Stimulated activated naive CD8-positive, alpha-beta T cell treated with anti-CD3 and anti-CD28 coated beads, Interleukin-15, Interleukin-2, amounts not matched to agents 100 ng/mL and 50 ng/mL, for 24 hours (primary cell): Measurements from ENCODE around the gene FCAR.
"Not testable (repeated sequence)": the region's sequence is repeated elsewhere in the genome, so short reads cannot be mapped to it uniquely, and the experiment has no call there.

Experiments used
- H3K27ac Mint-ChIP-seq: one replicate; pipeline ENCODE4 v1.8.0; 2021; ENCODE audit warnings: mild to moderate bottlenecking, mixed read lengths
- H3K27me3 Mint-ChIP-seq: one replicate; pipeline ENCODE4 v1.8.0; 2021; ENCODE audit warnings: mixed read lengths
- H3K36me3 Mint-ChIP-seq: one replicate; pipeline ENCODE4 v1.8.0; 2021; ENCODE audit warnings: low read depth, mixed read lengths
- H3K4me1 Mint-ChIP-seq: one replicate; pipeline ENCODE4 v1.8.0; 2021; ENCODE audit warnings: low read depth, mixed read lengths
- H3K4me3 Mint-ChIP-seq: one replicate; pipeline ENCODE4 v1.8.0; 2021; ENCODE audit warnings: mild to moderate bottlenecking, mixed read lengths
- H3K9me3 Mint-ChIP-seq: one replicate; pipeline ENCODE4 v1.8.0; 2021; ENCODE audit warnings: mixed read lengths

Gene FCAR

GRCh38 chr19:54877471-54877870 is 3.4 kb downstream of the FCAR start:
- Mint-ChIP-seq H3K4me1 (no peaks in the 10 kb centered on the region), H3K9me3 (no peaks in the 10 kb centered on the region), H3K27me3 (peaks cover 35% of the 10 kb centered on the region), H3K36me3 (no peaks in the 10 kb centered on the region), H3K4me3 (no peak overlapping the region), H3K27ac (no peak overlapping the region)

GRCh38 chr19:54881884-54882283 is 7.8 kb downstream of the FCAR start:
- no peak overlapping the region for H3K4me3 Mint-ChIP-seq
- H3K36me3 Mint-ChIP-seq = no peaks in the 10 kb centered on the region
- H3K9me3 Mint-ChIP-seq = no peaks in the 10 kb centered on the region
- H3K27ac Mint-ChIP-seq = no peak overlapping the region
- peaks cover 34% of the 10 kb centered on the region for H3K27me3 Mint-ChIP-seq
- H3K4me1 Mint-ChIP-seq = peaks cover 4% of the 10 kb centered on the region

GRCh38 chr19:54882758-54883157 is 8.7 kb downstream of the FCAR start:
- Mint-ChIP-seq H3K4me1 (peaks cover 4% of the 10 kb centered on the region), H3K27me3 (peaks cover 27% of the 10 kb centered on the region), H3K9me3 (no peaks in the 10 kb centered on the region), H3K36me3 (no peaks in the 10 kb centered on the region), H3K4me3 (no peak overlapping the region), H3K27ac (no peak overlapping the region)

GRCh38 chr19:54883228-54883627 is 9.2 kb downstream of the FCAR start:
- Mint-ChIP-seq H3K4me3 (no peak overlapping the region), H3K27ac (no peak overlapping the region), H3K36me3 (no peaks in the 10 kb centered on the region), H3K27me3 (peaks cover 24% of the 10 kb centered on the region), H3K4me1 (peaks cover 4% of the 10 kb centered on the region), H3K9me3 (no peaks in the 10 kb centered on the region)

- no peak overlapping the region for H3K4me3 Mint-ChIP-seq
- H3K4me1 Mint-ChIP-seq = no peaks in the 10 kb centered on the region
- no peak overlapping the region for H3K27ac Mint-ChIP-seq
- H3K9me3 Mint-ChIP-seq = no peaks in the 10 kb centered on the region
- H3K36me3 Mint-ChIP-seq = no peaks in the 10 kb centered on the region
- H3K27me3 Mint-ChIP-seq = no peaks in the 10 kb centered on the region
Observed at GRCh38 chr19:54888239-54888638, 14.2 kb downstream of the FCAR start.

- Mint-ChIP-seq H3K4me1 (no peaks in the 10 kb centered on the region), H3K27ac (no peak overlapping the region), H3K27me3 (no peaks in the 10 kb centered on the region), H3K9me3 (no peaks in the 10 kb centered on the region), H3K36me3 (no peaks in the 10 kb centered on the region), H3K4me3 (no peak overlapping the region)
Observed at GRCh38 chr19:54889566-54889965, 15.5 kb downstream of the FCAR start.

GRCh38 chr19:54893406-54893805 is 19.4 kb downstream of the FCAR start:
- Mint-ChIP-seq H3K27ac (no peak overlapping the region), H3K27me3 (peaks cover 4% of the 10 kb centered on the region), H3K36me3 (no peaks in the 10 kb centered on the region), H3K9me3 (no peaks in the 10 kb centered on the region), H3K4me3 (no peak overlapping the region), H3K4me1 (no peaks in the 10 kb centered on the region)

- not testable (repeated sequence) for H3K4me3 Mint-ChIP-seq, H3K27ac Mint-ChIP-seq, H3K36me3 Mint-ChIP-seq, H3K27me3 Mint-ChIP-seq, H3K4me1 Mint-ChIP-seq, H3K9me3 Mint-ChIP-seq
Observed at GRCh38 chr19:54894106-54894505, 20.1 kb downstream of the FCAR start.

GRCh38 chr19:54896036-54896435 is 22.0 kb downstream of the FCAR start:
- H3K4me1 Mint-ChIP-seq = no peaks in the 10 kb centered on the region
- no peaks in the 10 kb centered on the region for H3K36me3 Mint-ChIP-seq
- H3K9me3 Mint-ChIP-seq = no peaks in the 10 kb centered on the region
- H3K4me3 Mint-ChIP-seq = no peak overlapping the region
- H3K27me3 Mint-ChIP-seq = peaks cover 8% of the 10 kb centered on the region
- no peak overlapping the region for H3K27ac Mint-ChIP-seq

- H3K36me3 Mint-ChIP-seq, H3K27me3 Mint-ChIP-seq, H3K27ac Mint-ChIP-seq, H3K4me3 Mint-ChIP-seq, H3K9me3 Mint-ChIP-seq, H3K4me1 Mint-ChIP-seq: not testable (repeated sequence)
Observed at GRCh38 chr19:54898685-54899084, 24.6 kb downstream of the FCAR start.

GRCh38 chr19:54899646-54900045 is 25.6 kb downstream of the FCAR start:
- not testable (repeated sequence) for H3K27ac Mint-ChIP-seq, H3K27me3 Mint-ChIP-seq, H3K36me3 Mint-ChIP-seq, H3K4me3 Mint-ChIP-seq, H3K9me3 Mint-ChIP-seq, H3K4me1 Mint-ChIP-seq

GRCh38 chr19:54901153-54901552 is 27.1 kb downstream of the FCAR start:
- H3K36me3 Mint-ChIP-seq, H3K9me3 Mint-ChIP-seq, H3K27ac Mint-ChIP-seq, H3K4me3 Mint-ChIP-seq, H3K4me1 Mint-ChIP-seq: not testable (repeated sequence)
- H3K27me3 Mint-ChIP-seq = peaks cover 11% of the 10 kb centered on the region

GRCh38 chr19:54902061-54902460 is 28.0 kb downstream of the FCAR start:
- no peaks in the 10 kb centered on the region for H3K36me3 Mint-ChIP-seq
- no peaks in the 10 kb centered on the region for H3K9me3 Mint-ChIP-seq
- H3K27ac Mint-ChIP-seq = no peak overlapping the region
- H3K27me3 Mint-ChIP-seq = peaks cover 11% of the 10 kb centered on the region
- H3K4me1 Mint-ChIP-seq = peaks cover 2% of the 10 kb centered on the region
- no peak overlapping the region for H3K4me3 Mint-ChIP-seq

GRCh38 chr19:54903303-54903702 is 29.3 kb downstream of the FCAR start:
- Mint-ChIP-seq H3K4me1 (peaks cover 2% of the 10 kb centered on the region), H3K27ac (no peak overlapping the region)

GRCh38 chr19:54904261-54904660 is 30.2 kb downstream of the FCAR start:
- not testable (repeated sequence) for H3K27ac Mint-ChIP-seq, H3K27me3 Mint-ChIP-seq, H3K4me3 Mint-ChIP-seq, H3K4me1 Mint-ChIP-seq, H3K36me3 Mint-ChIP-seq, H3K9me3 Mint-ChIP-seq

More at GRCh38 chr19:54903303-54903702, 29.3 kb downstream of the FCAR start:
- Mint-ChIP-seq H3K27me3 (peaks cover 7% of the 10 kb centered on the region), H3K4me3 (no peak overlapping the region), H3K9me3 (no peaks in the 10 kb centered on the region), H3K36me3 (no peaks in the 10 kb centered on the region)

GRCh38 chr19:54905421-54905802 is 31.4 kb downstream of the FCAR start:
- Mint-ChIP-seq H3K9me3 (no peaks in the 10 kb centered on the region), H3K4me1 (peaks cover 2% of the 10 kb centered on the region), H3K27me3 (peaks cover 3% of the 10 kb centered on the region), H3K27ac (no peak overlapping the region), H3K36me3 (no peaks in the 10 kb centered on the region), H3K4me3 (no peak overlapping the region)
